DMS79 treated with DMSO at 0.1 percent for 48 hours (cell line): ENCODE results near the gene GFAP.

ENCODE experiments used
- DNase-seq: peaks from one replicate; lab custom pipeline; 2025; lab: John Stamatoyannopoulos, UW

The GFAP gene

DNA sequence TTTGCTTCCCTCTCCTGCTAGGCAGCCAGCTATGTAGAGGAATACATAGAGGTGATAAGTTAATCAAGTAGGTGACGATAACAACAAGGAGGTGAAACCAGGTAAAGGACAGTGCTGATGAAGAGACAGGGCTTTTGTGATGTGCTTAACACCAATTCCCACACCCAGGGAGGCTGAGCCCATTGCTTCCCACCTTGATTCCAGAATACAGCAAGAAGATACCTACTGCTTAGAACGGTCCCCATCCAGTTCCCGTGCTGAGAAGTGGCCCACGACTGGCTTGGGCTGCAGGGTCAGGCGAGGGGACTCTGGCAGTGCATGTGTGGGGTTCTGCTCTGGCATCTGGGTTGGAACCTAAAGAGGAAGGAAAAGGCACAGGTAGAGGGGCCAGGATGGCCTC lies 16.1 kb upstream of the GFAP start:
- DNase-seq, result no peak

DNA sequence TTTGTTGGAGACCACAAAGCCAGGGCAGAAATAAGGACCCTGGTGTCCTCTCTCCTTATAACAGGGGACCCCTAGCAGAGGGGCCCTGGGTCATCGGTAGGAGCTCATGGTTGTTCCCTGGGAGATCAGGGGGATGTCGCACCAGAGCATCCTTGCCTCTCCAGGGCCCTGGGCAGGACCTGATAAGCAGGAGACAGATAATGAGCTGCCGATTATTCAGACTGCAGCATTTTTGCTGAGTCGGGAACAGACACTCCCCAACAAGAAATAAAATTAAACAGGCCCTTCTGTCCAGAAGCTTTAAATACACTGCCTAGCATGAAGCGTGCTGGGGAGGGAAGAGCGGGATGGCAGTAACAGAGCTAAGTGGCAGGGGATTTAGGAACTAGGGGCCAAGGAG lies 15.4 kb upstream of the GFAP start:
- DNase-seq, result no peak

DNA sequence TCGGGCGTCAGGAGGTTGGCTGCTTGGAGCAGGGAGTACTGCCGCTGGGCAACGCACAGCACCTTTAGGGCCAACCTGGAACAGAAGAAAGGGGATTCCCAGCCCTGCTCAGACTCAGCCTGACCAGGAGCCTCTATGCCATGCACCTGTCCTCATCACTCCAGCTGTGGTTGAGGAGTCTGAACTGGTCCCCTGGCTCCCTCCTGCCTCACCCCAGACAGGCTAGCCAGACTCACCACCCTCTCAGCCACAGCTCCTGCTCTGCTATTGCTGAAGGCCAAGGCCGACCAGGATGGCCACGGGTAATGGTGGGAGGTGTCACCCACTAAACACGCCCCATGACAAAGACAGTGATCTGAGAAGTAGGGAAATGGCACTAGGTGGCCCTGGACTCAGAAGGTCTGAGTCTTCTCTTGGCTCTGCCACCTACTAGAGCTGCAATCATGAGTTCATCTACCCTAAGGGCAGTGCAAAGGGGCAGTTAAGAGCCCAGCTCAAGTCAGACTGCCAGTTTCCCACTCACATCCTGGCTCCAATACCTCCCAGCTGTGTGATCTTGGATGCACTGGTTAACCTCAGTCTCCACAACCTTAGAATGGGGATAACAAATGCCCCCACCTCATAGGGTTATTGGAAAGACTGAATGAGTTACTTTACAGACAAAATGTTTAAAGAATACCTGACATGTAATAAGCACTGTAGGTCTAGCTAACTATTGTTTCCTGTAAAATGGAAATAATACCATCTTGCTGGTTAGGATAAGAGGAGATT lies 13.8 kb upstream of the GFAP start:
- DNase-seq, result no peak

DNA sequence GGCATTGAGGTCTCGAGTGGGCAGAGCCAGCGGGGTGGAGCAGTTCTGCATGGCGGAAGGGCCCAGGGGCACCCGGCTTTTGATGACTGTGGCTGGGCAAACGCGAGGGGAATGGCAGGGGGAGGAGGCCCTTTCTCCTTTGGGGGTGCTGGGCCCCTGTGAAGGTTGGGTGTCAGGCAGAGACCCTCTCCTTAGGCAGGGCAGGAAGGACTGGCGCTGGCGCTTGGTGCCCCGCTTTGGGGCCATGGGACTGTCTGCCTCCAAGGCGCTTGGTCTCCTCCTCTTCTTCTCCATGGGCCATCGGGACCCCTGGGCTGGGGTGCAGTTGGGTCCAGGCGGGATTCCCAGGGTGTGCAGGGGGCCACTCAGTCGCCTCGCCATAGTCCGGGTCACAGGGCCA lies 12.8 kb upstream of the GFAP start:
- no peak for DNase-seq

DNA sequence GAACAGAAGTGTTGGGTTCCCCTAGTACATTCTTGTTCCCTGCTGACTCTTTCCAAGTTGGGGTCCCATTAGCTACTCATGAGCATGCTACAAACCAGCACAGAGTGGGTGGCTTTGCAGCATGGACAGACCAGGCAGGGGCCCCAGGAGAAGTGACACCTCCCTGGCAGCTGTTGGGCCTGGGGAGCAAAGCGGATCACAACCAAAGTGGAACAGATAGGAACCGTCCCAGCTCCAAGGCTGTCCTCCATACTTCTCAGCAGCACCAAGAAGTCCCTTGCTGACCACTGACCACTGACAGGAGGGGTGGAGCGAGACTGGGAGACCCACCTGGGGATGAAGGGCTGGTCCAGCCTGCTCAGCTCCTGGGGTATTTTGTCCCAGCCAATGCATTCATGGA lies 12.4 kb upstream of the GFAP start:
- no peak for DNase-seq

DNA sequence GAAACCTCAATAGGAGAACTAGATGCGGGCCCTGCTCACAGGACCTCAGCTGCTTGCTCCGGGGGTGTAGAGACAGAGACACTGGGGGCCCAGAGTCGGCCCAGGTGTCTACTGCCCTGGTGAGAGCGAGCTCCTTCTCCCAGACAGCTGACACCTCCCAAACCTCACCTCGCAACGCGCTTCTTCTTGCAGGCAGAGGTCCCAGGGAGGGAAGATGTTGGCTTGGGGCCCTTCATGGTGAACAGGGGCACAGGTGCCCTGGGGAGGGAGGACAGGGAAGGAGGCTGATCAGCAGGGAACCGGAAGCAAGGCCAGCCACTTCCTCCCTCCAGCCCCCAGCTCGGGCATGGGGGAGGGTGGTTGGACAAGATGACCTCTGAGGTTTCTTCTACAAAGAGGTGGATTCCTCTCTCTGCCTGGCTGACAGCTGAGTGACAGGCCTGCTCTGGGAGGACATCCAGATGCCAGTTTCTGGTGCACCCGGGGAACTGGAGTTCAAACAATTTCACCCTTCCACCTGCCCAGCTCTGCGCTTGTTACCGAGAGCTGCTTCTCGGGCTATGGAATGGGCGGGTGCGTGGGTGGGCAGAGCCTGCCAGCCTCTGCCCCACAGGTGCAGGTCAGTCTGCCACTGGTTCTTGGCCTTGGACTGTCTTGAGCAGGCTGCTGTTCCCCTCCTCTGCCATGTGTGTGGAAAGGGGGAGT lies 11.7 kb upstream of the GFAP start:
- DNase-seq, result no peak

DNA sequence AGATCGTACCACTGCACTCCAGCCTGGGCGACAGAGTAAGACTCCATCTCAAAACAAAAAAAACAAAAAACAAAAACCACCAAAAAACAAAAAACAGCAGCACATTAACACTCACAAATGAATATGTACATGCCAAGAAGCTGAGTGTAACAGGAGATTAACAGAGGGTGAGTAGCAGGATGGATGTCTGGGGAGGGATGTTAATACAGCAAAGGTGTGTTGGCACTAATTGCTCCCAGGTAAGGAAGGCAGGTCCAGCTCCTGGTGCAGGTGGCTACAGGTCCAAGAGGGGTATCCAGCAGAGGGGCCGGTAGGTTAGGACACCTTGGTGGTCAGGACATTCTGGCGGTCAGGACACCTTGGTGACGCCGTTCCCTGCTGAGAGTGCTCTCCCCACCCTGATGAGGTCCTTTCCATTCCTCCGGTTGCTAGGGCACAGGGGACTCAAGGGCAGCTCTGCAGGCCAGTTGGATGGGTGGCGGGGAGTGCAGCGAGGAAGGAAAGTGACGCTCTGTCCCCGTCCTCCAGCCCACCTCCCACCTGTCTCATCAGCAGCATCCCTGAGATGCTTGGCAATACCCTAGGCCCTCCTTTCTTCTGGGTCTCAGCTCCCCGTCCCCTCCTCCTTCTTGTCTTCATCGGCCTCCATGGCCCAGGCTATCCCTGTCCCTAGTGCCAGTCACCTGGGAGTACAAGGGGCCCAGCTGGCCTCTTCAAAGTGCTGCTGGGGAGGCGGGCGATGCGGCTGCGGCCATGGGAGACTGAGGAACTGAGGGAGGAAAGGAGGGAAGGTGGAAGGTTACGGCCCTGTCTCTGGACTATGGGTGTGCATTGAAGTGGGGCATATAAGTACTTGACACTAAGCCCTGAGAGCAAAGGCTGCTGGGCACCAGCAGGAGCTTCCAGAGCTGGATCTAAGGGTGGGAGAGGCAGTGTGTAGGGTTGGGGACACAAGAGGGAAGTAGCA lies 10.7 kb upstream of the GFAP start:
- DNase-seq, result no peak

DNA sequence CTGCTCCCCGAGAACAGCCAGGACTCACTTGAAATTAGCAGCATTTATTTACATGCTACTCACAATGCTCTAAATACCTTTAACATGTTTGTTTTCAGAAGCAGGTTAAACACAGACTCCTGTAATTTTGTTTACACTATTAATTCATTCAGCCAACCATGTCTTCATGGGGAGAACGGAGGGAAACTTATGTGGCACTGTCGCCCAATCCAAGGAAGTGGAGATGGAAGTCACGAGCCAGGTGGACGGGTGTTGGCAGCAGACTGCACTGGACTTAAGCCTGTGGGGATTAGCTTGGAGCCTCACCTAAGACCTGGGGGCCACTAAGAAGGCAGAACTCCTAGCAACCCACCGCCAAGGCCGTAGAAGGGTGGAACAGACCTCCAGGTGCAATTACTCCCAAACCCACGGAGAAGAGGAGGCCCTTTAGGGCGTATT lies 8.8 kb upstream of the GFAP start:
- DNase-seq, result peak; percentile 67

DNA sequence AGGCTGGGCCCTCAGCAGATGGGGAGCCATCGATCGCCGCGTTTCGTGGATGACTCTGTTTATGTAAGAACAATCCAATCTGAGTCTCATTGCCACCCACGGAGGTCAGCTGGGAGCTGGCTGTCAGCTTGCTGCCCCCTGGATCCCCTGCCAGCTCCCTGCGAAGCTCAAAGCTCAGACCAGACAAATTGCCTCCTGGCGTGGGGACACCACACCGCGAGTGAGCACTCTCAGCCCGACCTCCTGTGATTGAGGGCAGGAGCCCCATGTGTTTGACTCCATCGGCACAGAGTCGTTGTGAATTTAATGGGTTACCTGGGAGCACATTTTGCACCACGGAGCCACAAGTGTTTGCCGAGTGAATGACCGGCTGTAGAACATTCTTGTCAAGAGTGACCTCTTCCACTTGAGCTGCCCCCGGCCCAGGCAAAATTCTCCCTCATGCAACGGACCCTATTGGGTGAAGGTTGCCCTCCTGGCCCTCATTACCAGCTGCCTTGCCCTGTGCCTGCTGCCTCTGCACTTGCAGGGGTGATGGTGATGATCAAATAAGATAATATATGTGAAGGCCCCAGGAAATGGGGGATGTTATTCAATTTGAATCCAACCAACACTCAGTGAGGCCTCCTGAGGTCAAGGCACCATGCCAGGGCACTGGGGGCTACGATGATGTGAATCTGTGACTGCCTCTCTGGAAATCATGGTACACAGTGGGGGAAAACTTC lies 7.6 kb upstream of the GFAP start:
- no peak for DNase-seq

DNA sequence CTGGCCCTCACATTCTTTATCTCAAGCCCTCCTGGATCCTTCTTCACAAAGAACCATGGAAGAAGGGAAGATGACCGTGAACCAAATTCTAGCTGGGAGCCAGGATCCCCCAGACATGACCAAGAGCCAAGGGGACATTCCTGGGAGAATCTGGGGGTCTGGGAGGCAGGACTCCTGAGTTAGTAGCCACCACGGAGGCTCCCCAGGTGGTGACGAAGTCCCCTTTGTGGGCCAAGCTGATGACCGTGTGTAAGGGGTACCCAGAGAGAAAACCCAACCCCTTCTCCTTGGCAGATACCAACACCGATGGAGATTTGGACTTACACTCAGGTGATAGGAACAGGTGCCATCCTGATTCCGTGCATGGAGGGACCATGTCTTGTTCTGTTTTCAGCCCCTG lies 6.8 kb upstream of the GFAP start:
- no peak for DNase-seq

DNA sequence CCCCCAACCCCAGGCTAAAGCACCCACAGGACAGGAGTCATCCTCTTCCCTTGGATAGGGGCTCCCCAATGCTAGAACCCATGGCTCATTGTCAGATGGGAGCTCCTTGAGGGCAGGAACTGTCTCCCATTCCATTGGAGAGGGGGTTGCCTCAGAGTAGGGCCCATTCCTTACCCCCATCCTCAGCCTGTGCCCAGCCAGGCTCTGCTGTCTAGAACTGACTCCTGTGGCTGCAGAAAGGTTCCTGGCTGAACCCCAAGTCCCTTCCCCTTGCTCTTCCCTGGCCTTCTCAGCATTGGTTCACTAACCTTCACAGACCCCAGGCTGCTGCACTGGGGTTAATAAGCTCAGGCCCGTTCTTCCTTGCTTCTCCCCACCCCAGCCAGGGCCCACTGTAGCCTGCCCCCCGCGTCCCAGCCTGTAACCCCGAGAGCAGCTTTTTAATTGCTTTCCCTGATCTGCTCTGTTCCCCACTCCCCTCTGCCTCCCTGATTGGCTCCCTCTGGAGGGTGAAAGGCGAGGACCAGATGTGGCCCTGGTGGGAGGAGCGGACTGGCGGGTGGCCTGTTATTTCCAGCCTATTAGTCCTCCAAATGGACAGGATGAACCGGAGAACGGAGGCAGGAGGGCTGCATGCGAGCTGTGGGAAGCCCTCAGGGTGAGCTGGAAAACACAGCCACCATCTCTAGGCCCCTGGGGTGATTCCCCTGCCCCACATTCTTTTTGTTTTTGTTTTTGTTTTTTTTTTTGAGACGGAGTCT lies 6.0 kb upstream of the GFAP start:
- no peak for DNase-seq

DNA sequence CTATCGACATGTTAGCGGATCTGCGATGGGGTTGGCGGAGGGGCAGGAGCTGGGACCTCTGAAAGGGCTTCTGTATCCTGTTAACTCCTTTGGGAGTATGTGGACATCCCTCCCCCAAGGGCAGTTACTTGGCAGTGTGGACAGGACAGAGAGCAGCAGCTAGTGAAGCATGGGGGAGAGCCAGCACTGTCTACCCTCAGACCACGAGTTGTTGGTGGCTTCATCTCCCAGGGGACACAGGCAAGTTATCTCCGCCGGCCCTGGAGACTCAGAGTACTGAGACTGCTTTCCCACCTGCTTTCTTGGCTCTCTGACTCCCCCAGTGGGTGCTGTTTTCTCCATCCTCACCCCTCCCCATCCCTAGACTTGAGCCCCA lies 5.3 kb upstream of the GFAP start:
- no peak for DNase-seq

DNA sequence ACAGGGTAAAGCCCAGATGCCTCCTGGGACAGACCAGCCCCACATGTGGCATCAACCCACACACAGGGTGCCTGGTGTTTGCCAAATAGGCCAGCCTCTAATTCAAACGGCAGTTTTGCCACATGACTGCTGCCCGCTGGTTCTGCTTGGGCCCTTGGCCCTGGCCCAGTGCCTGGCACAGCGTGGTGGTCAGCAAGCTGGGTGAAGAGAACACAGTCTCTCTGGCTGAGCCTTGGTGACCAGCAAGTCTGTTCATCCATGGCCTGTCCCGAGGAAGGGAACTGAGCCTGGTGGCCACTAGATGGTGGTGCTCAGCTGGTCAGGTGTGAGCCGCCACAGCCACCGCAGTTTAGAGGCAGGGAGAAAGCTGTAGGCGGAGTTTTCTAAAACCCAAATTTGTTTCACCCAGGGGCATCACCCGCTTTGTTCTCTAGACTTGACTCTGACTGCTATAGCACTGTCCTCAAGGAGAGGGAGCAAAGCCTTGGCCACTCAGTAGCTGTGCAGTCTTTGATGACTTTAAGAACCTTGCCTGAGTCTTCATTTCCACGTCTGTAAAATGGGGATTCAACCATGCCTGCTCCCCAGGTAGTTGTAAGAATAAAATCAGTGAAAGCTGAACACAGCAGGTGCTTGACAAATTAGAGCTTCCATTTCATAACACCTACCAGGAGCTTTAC lies 4.7 kb upstream of the GFAP start:
- DNase-seq, result peak; percentile 28

DNA sequence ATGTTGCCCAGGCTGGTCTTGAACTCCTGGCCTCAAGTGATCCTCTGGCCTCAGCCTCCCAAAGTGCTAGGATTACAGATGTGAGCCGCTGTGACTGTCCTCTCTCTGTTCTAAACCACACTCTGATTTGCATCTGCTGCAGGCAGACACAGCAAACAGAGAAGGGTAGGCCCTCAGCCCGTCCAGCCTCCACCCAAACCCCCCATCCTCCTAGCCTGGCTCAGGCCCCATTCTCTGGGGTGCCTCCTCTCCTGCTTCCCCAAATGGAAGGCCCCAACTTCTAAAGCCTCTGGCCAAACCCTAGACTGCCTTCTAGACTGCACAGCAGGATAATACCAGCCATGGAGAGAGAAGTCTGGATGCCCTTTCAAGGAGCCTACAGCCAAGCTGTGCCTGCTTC lies 4.1 kb upstream of the GFAP start:
- no peak for DNase-seq

DNA sequence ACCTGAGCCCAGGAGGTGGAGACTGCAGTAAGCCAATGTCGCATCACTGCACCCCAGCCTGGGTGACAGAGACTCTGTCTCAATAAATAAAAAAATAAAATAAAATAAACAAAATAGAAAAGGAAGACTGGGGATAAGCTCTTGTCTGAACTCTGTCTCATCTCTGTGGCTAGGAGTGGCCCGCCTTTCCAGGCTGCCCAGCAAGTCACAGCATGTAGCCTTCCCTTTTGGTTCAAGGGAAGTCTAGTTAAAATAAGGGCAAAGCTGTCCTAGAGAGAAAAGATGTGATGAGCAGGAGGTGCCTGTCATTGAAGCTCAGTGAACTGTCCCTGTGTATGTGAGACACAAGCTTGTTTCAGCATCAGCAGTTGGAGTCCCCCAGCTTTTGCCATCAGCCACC lies 2.7 kb upstream of the GFAP start:
- DNase-seq, result no peak

DNA sequence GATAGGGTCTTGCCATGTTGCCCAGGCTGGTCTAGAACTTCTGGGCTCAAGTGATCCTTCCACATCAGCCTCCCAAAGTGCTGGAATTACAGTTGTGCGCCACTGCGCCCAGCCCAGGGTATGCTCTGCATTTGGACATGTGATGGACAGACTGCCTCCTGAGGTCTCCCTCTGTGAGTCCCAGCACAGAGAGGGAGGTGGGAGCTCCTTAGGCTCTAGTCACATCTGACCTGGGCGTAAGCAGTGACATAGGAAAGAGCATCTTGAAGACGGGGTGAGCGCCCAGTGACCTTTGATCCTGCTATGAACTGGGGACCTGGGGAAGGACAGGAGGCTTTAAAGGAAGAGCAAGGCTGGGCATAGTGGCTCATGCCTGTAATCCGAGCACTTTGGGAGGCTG lies 2.2 kb upstream of the GFAP start:
- no peak for DNase-seq

DNA sequence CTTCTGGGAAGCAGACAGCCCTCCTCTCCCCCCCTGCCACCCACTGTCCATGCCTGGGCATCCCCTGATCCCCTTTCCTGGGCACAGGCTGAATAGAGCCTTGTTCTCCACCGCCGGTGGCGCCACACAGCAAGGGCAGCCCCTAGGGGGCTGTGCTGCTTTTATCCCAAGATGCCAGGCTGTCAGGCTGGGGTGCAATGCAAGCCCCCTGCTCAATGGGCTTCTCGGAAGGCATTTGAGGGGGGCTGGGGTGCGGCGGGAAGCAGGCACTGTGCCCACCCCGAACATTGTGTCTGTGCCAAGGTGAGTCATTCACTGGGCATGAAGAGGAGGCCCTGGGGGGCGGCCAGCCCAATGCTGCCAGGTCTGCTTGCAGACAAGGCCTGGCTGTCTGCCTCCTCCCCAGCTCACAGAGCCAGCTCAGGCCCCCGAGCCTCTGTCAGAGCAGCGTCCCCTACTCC lies 1.5 kb upstream of the GFAP start:
- DNase-seq, result peak; percentile 25

DNA sequence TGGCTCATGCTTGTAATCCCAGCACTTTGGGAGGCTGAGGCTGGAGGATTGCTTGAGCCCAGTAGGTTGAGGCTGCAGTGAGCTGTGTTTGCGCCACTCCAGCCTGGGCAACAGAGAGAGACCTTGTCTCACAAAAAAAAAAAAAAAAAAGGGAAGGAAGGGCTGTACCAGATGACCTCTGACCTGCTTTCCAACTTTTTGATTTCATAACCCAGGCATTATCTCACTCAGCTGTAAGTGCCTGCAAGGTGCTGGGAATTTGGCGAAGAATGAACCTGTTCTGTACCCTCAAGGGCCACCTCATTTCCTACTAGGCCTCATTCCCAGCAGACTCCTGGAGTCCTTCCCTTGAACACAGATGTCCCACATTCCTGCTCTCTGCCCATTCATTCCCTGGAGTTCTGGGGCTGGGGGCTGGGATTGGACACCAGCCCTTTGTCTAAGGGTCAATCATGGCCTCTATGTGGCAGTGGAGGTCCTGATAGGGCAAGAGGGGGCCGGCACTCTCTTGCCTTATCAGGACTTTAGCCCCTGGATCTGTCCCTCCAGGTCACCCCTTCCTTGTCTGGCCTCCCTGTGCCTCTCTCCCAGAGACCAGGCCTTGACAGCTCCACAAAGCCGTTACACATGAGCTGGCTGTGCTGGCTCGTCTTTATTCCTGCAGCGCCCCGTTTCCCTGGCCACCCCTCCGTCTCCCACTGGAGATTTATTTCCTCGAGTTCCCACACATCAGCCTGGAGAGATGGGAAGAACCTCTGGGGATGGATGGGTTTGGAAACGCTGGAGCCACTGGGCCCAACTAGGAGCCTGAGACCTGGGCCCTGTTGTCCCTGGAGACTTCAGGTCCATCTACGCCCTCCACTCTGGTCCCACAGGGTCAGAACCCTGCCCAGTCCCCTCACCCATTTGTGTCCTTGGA lies 821 bp upstream of the GFAP start:
- DNase-seq, result no peak

DNA sequence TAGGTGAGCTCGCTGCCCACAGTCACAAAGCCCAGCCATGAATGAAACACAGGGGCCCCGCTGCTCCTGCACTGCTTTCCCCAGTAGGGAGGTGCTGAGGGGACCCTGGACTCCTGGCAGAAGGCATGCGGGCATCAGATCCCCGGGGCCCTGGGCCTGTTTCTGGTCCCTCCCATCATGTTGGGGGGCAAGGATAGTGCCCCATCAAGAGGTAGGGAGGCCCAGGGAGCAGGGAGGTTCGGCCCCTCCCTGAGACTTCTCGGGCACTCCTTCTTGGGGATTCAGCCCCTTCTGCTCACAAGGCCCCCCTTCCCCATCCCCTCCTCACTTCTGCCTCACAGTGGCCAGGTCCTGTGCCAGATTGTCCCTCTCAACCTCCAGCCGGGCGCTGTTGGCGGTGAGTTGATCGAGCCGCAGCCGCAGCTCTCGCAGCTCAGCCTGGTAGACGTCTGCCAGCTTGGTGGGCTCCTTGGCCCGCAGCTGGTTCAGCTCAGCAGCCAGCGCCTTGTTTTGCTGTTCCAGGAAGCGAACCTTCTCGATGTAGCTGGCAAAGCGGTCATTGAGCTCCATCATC lies 515 bp downstream of the GFAP start:
- no peak for DNase-seq
